HG02759 (cell line): ENCODE measurements around the gene FOXD2.
A peak's percentile ranks its signal among the peaks of the same experiment; 100 is the strongest.

Experiments
- ATAC-seq: cut with Tn5 transposase; IDR thresholded peaks from one replicate; pipeline ENCODE4 v1.9.1; 2021; ENCODE audit warnings: mild to moderate bottlenecking, moderate library complexity; ENCODE audit not compliant: unreplicated experiment

The FOXD2 gene

GRCh38 chr1:47437447-47438164, at the start of gene FOXD2:
FOXD2 (plus strand) TSS chr1:47438044; CDS start chr1:47438136, 92 bp downstream.
- ATAC-seq, result peak; percentile 85

GRCh38 chr1:47388891-47389238, 49.0 kb upstream of the FOXD2 start:
- peak; percentile 75 for ATAC-seq

GRCh38 chr1:47389731-47390130, 48.1 kb upstream of the FOXD2 start:
- no peak for ATAC-seq

GRCh38 chr1:47390843-47391242, 47.0 kb upstream of the FOXD2 start:
- no peak for ATAC-seq

GRCh38 chr1:47393141-47393540, 44.7 kb upstream of the FOXD2 start:
- ATAC-seq, result no peak

- no peak for ATAC-seq
Observed at GRCh38 chr1:47395433-47395832, 42.4 kb upstream of the FOXD2 start.

GRCh38 chr1:47396671-47397196, 41.1 kb upstream of the FOXD2 start:
- no peak for ATAC-seq

GRCh38 chr1:47399138-47399845, 38.6 kb upstream of the FOXD2 start:
- peak; percentile 47 for ATAC-seq

GRCh38 chr1:47399846-47400155, 38.0 kb upstream of the FOXD2 start:
- ATAC-seq, result no peak

GRCh38 chr1:47401761-47402160, 36.1 kb upstream of the FOXD2 start:
- ATAC-seq, result no peak

- ATAC-seq, result no peak
Observed at GRCh38 chr1:47402591-47402990, 35.3 kb upstream of the FOXD2 start.

GRCh38 chr1:47403321-47403910, 34.4 kb upstream of the FOXD2 start:
- ATAC-seq, result no peak

- no peak for ATAC-seq
Observed at GRCh38 chr1:47405697-47406096, 32.1 kb upstream of the FOXD2 start.

- ATAC-seq, result no peak
Observed at GRCh38 chr1:47406966-47407365, 30.9 kb upstream of the FOXD2 start.

GRCh38 chr1:47407481-47407880, 30.4 kb upstream of the FOXD2 start:
- no peak for ATAC-seq

- no peak for ATAC-seq
Observed at GRCh38 chr1:47409311-47410067, 28.4 kb upstream of the FOXD2 start.

- no peak for ATAC-seq
Observed at GRCh38 chr1:47410068-47410455, 27.8 kb upstream of the FOXD2 start.

GRCh38 chr1:47411436-47411835, 26.4 kb upstream of the FOXD2 start:
- ATAC-seq, result no peak

- no peak for ATAC-seq
Observed at GRCh38 chr1:47412437-47412836, 25.4 kb upstream of the FOXD2 start.

- ATAC-seq, result no peak
Observed at GRCh38 chr1:47415728-47416318, 22.0 kb upstream of the FOXD2 start, which contains the start of gene FOXE3. FOXE3 (plus strand) TSS chr1:47416285; CDS start chr1:47416316, 31 bp downstream.
